SK-N-SH treated with all-trans-retinoic acid at 6 μM for 48 hours (cell line): Measurements from ENCODE around the gene TBCD.

ENCODE experiments used
- ATAC-seq: fragments of 200-7000 bp; cut with Tn5 transposase; 3 replicates; pipeline ENCODE4 v1.9.1; 2020; ENCODE audit warnings: mild to moderate bottlenecking, moderate library complexity
- ARNTL ChIP-seq: fragments of 450-650 bp; formaldehyde crosslinking; IDR thresholded peaks from 2 replicates; pipeline ENCODE4 v1.5.0; 2020; ENCODE audit warnings: low read depth, mild to moderate bottlenecking, moderate library complexity, borderline replicate concordance
- BACH2 ChIP-seq: fragments of 250-450 bp; sonication (Bioruptor Pico); IDR thresholded peaks from 2 replicates; pipeline ENCODE4 v1.9.0; 2021; ENCODE audit warnings: mild to moderate bottlenecking, borderline replicate concordance
- CREB5 ChIP-seq: fragments of 250-450 bp; sonication (Bioruptor Pico); IDR thresholded peaks from 2 replicates; pipeline ENCODE4 v1.5.1; 2020; ENCODE audit warnings: low read depth, mild to moderate bottlenecking, moderate library complexity
- CSRNP3 ChIP-seq: fragments of 250-450 bp; sonication (Bioruptor Pico); IDR thresholded peaks from 2 replicates; pipeline ENCODE4 v1.5.1; 2021; ENCODE audit warnings: mild to moderate bottlenecking, moderate library complexity
- ESRRG ChIP-seq: fragments of 250-450 bp; sonication (Bioruptor Pico); IDR thresholded peaks from 2 replicates; pipeline ENCODE4 v1.6.1; 2021; ENCODE audit warnings: mild to moderate bottlenecking
- GLIS3 ChIP-seq: fragments of 250-450 bp; sonication (Bioruptor Pico); IDR thresholded peaks from 2 replicates; pipeline ENCODE4 v1.5.0; 2020; ENCODE audit warnings: mild to moderate bottlenecking, moderate library complexity
- OSR1 ChIP-seq: fragments of 250-450 bp; sonication (Bioruptor Pico); IDR thresholded peaks from 2 replicates; pipeline ENCODE4 v1.8.0; 2022; ENCODE audit warnings: moderate library complexity, mild to moderate bottlenecking, inconsistent platforms
- POU6F1 ChIP-seq: fragments of 250-450 bp; sonication (Bioruptor Pico); IDR thresholded peaks from 2 replicates; pipeline ENCODE4 v1.8.0; 2021; ENCODE audit warnings: low read depth, mild to moderate bottlenecking, moderate library complexity, borderline replicate concordance
- PPARA ChIP-seq: fragments of 250-450 bp; sonication (Bioruptor Pico); IDR thresholded peaks from 2 replicates; pipeline ENCODE4 v1.5.0; 2020; ENCODE audit warnings: mild to moderate bottlenecking, borderline replicate concordance
- RARB ChIP-seq: fragments of 250-450 bp; sonication (Bioruptor Pico); IDR thresholded peaks from 2 replicates; pipeline ENCODE4 v1.8.0; 2021; ENCODE audit warnings: mild to moderate bottlenecking, moderate library complexity
- SNAI2 ChIP-seq: fragments of 250-450 bp; sonication (Bioruptor Pico); IDR thresholded peaks from 2 replicates; pipeline ENCODE4 v1.5.0; 2020; ENCODE audit warnings: mild to moderate bottlenecking, moderate library complexity
- TCF4 ChIP-seq: fragments of 250-450 bp; sonication (Bioruptor Pico); IDR thresholded peaks from 2 replicates; pipeline ENCODE4 v1.8.0; 2021; ENCODE audit warnings: mild to moderate bottlenecking, moderate library complexity, borderline replicate concordance
- TOX ChIP-seq: fragments of 250-450 bp; sonication (Bioruptor Pico); IDR thresholded peaks from 2 replicates; pipeline ENCODE4 v1.8.0; 2021; ENCODE audit warnings: mild to moderate bottlenecking, moderate library complexity, borderline replicate concordance
- TSHZ2 ChIP-seq: fragments of 250-450 bp; sonication (Bioruptor Pico); IDR thresholded peaks from 2 replicates; pipeline ENCODE4 v1.5.0; 2020; ENCODE audit warnings: mild to moderate bottlenecking, moderate library complexity
- ZC3H10 ChIP-seq: fragments of 250-450 bp; sonication (Bioruptor Pico); IDR thresholded peaks from 2 replicates; pipeline ENCODE4 v1.5.1; 2021; ENCODE audit warnings: mild to moderate bottlenecking, moderate library complexity
- ZFP3 ChIP-seq: fragments of 250-450 bp; sonication (Bioruptor Pico); IDR thresholded peaks from 2 replicates; pipeline ENCODE4 v1.5.0; 2020; ENCODE audit warnings: mild to moderate bottlenecking, moderate library complexity
- ZFP30 ChIP-seq: fragments of 450-650 bp; formaldehyde crosslinking; IDR thresholded peaks from 2 replicates; pipeline ENCODE4 v1.5.0; 2022; ENCODE audit warnings: mild to moderate bottlenecking, moderate library complexity
- ZNF565 ChIP-seq: fragments of 450-650 bp; formaldehyde crosslinking; conservative IDR thresholded peaks from 2 replicates; pipeline ENCODE4 v1.5.0; 2020; ENCODE audit warnings: low read depth, mild to moderate bottlenecking, moderate library complexity
- ZNF70 ChIP-seq: fragments of 450-650 bp; formaldehyde crosslinking; IDR thresholded peaks from 2 replicates; pipeline ENCODE4 v1.5.0; 2020; ENCODE audit warnings: mild to moderate bottlenecking, moderate library complexity
- ZNF8 ChIP-seq: fragments of 450-650 bp; formaldehyde crosslinking; IDR thresholded peaks from 2 replicates; pipeline ENCODE4 v1.5.0; 2020; ENCODE audit warnings: mild to moderate bottlenecking, moderate library complexity
- TF ChIP-seq, protein P1 (sequence below): fragments of 250-450 bp; sonication (Bioruptor Pico); IDR thresholded peaks from 2 replicates; pipeline ENCODE4 v1.8.0; 2020; ENCODE audit warnings: mild to moderate bottlenecking, moderate library complexity, borderline replicate concordance

Gene TBCD

DNA sequence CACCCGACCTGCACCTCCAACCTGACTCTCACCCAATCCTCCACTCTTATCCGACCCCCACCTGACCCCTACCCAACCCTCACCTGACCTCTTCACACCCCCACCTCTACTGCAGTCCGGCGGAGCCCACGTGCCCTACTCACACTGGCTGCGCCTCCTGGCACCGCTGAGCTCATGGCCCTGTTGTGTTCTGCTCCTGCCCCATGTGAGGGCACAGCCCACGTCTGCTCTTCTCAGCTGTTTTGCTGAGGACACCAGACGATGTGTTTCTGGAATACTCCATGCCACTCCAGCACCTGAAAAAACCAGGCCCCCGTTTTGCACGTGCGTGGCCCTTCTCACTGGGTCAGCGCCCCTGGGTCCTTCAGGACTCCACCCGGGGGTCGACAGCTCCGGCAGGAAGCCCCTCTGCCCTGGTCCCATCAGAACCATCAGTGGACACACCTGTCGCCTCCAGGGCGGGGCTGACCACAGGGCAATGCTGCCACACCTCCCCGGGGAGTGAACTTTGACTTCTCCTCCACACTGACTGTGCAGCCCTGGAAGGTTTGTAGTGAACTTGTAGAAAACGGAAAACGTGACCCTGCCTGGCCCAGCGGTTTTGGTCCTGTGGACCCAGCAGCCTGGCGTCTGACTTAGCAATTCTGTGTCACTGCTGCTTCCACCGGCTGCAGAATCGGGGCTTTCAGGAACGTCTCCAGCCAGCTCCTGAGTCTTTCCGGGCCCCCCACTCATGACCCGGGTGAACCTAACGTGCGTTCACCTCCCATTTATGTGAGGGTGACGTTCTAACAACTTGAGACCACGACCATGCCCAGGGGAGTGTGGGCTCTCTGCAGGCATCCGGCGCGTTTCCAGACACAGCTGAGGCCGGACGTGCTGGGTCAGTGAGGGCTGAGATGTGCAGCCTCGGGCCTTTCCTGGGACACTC lies 47.7 kb upstream of the TBCD start:
- TF ChIP-seq CREB5 (CRISPR knock-in tag) (no peak), ZFP3 (no peak), CSRNP3 (CRISPR knock-in tag) (no peak), BACH2 (no peak), TOX (CRISPR knock-in tag) (no peak), ARNTL (CRISPR knock-in tag) (no peak), PPARA (CRISPR knock-in tag) (no peak), ZNF565 (no peak), ZNF8 (no peak)
- TF ChIP-seq, all 23 proteins: peak for 0
- ATAC-seq, result no peak

DNA sequence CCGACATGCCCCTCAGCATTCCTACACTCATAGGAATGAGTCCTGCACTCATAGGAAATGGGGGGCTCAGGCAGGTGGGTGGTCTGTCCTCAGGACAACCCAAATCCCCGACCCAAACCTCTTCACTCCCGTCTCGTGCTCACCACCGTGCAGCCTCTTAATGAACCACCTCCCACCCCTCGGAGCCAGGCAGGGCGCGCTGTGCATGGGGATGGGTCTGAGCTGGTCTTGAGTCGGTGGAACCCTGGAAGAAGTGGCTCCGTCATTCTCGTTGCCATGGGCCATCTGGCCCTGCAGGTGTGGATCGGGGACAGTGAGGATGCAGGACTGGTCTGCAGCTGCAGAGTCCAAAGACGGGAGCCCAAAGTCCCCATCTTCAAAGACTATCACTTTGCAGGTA lies 47.0 kb upstream of the TBCD start:
- ATAC-seq, result no peak
- TF ChIP-seq ZC3H10 (CRISPR knock-in tag) (no peak), GLIS3 (CRISPR knock-in tag) (no peak), ZNF70 (CRISPR knock-in tag) (no peak), ZNF565 (no peak), OSR1 (CRISPR knock-in tag) (no peak), ZNF8 (no peak), ESRRG (CRISPR knock-in tag) (no peak), TCF4 (CRISPR knock-in tag) (no peak), TOX (CRISPR knock-in tag) (no peak), POU6F1 (no peak), RARB (no peak), BACH2 (no peak), CSRNP3 (CRISPR knock-in tag) (no peak), CREB5 (CRISPR knock-in tag) (no peak), TSHZ2 (no peak), ZFP30 (no peak), PPARA (CRISPR knock-in tag) (no peak), ZFP3 (no peak), SNAI2 (no peak)
- TF ChIP-seq, protein P1, sequence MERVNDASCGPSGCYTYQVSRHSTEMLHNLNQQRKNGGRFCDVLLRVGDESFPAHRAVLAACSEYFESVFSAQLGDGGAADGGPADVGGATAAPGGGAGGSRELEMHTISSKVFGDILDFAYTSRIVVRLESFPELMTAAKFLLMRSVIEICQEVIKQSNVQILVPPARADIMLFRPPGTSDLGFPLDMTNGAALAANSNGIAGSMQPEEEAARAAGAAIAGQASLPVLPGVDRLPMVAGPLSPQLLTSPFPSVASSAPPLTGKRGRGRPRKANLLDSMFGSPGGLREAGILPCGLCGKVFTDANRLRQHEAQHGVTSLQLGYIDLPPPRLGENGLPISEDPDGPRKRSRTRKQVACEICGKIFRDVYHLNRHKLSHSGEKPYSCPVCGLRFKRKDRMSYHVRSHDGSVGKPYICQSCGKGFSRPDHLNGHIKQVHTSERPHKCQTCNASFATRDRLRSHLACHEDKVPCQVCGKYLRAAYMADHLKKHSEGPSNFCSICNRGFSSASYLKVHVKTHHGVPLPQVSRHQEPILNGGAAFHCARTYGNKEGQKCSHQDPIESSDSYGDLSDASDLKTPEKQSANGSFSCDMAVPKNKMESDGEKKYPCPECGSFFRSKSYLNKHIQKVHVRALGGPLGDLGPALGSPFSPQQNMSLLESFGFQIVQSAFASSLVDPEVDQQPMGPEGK (CRISPR knock-in tag), result no peak
